HCT116 (cell line): ENCODE data around the gene RAD51AP1.

Experiments
- YY1 ChIP-seq: IDR thresholded peaks from 2 replicates; pipeline ENCODE4 v1.6.1; 2011; ENCODE audit warnings: low read length, low read depth, moderate library complexity, mild to moderate bottlenecking; ENCODE audit not compliant: insufficient replicate concordance; ENCODE audit errors: extremely low read depth
- TF ChIP-seq, protein P1 (sequence below): IDR thresholded peaks from 2 replicates; pipeline ENCODE4 v1.6.1; 2011; ENCODE audit warnings: mild to moderate bottlenecking, low read length, moderate library complexity; ENCODE audit not compliant: insufficient replicate concordance; ENCODE audit errors: extremely low read depth

DNA sequence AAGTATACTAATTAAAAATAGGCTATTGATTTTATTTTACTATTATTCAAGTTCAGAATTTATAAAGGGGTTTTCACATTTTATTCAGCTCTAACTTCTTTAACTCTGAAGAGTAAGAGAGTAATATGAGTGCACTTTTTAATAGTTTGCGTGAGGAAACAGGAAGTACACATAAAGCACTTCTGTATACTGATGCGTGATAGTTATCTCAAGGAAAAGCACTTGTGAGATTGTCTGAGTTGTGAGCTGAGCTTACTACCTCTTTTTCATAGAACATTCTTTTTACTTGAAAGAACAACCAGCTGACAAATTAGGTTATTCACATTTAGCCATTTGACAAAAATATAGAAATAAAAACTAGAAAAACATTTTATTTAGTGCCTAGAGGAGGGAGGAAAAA lies 1.9 kb downstream of the RAD51AP1 start:
- TF ChIP-seq, protein P1, sequence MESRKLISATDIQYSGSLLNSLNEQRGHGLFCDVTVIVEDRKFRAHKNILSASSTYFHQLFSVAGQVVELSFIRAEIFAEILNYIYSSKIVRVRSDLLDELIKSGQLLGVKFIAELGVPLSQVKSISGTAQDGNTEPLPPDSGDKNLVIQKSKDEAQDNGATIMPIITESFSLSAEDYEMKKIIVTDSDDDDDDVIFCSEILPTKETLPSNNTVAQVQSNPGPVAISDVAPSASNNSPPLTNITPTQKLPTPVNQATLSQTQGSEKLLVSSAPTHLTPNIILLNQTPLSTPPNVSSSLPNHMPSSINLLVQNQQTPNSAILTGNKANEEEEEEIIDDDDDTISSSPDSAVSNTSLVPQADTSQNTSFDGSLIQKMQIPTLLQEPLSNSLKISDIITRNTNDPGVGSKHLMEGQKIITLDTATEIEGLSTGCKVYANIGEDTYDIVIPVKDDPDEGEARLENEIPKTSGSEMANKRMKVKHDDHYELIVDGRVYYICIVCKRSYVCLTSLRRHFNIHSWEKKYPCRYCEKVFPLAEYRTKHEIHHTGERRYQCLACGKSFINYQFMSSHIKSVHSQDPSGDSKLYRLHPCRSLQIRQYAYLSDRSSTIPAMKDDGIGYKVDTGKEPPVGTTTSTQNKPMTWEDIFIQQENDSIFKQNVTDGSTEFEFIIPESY: no peak
- TF ChIP-seq YY1: no peak
